AG09309 (cell line): ENCODE measurements around the gene NME9.

Experiments
- DNase-seq: peaks from one replicate; pipeline ENCODE4 v3.0.0-alpha.2; 2010; ENCODE audit warnings: low read depth
- H3K4me3 ChIP-seq: 2 replicates; pipeline ENCODE4 v1.5.1; 2011; ENCODE audit warnings: mild to moderate bottlenecking, low read depth, low read length, moderate library complexity; ENCODE audit not compliant: control insufficient read depth
- CTCF ChIP-seq: IDR thresholded peaks from 2 replicates; pipeline ENCODE4 v1.5.1; 2011; ENCODE audit warnings: mild to moderate bottlenecking, low read depth, low read length, inconsistent platforms; ENCODE audit not compliant: insufficient read depth, control insufficient read depth; ENCODE audit errors: missing control alignments

Gene NME9

GRCh38 chr3:138289701-138290100 is 40.0 kb downstream of the NME9 start:
- no peak for TF ChIP-seq CTCF
- DNase-seq = no peak
- no peak overlapping the region for H3K4me3 ChIP-seq

- no peak overlapping the region for H3K4me3 ChIP-seq
- no peak for DNase-seq
- TF ChIP-seq CTCF = no peak
These were observed 40.4 kb downstream of the NME9 start for GRCh38 chr3:138289260-138289659.

GRCh38 chr3:138284957-138285477 is 44.6 kb downstream of the NME9 start:
- DNase-seq = no peak
- no peak overlapping the region for H3K4me3 ChIP-seq
- TF ChIP-seq CTCF = peak; percentile 16

GRCh38 chr3:138284079-138284478 is 45.6 kb downstream of the NME9 start:
- H3K4me3 ChIP-seq = no peak overlapping the region
- DNase-seq = no peak
- no peak for TF ChIP-seq CTCF

GRCh38 chr3:138282836-138283235 is 46.8 kb downstream of the NME9 start:
- H3K4me3 ChIP-seq = no peak overlapping the region
- no peak for DNase-seq
- no peak for TF ChIP-seq CTCF

- H3K4me3 ChIP-seq = no peak overlapping the region
- DNase-seq = no peak
- no peak for TF ChIP-seq CTCF
These were observed 48.1 kb downstream of the NME9 start for GRCh38 chr3:138281561-138281960.
